Measurements from ENCODE around the gene KIAA1143.

DNA sequence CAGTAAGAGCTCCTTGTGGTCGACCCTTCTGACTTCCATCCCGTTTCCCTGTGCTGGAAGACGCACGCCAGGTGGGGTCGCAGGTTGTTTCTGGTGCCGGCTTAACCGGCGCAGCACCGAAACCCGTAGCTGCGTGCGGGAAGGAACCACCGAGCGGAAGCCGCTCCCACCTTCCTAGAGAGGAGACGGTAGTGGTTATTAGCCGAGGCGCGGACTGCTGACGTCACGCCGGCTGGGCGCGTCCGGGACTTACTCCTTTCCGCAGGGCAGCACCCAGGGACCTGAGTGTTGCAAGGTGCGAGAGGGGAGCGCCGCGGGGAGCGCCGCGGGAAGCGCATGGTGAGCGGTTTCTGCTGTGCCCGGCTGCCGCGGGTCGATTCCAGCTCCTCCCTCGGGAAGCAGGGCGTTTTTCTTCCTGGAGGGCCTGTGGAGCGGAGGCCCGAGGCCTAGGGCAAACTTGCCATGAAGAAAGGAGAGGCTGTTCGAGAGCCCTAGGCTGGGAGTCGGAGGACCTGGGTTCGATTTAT, 32.0 kb downstream of the KIAA1143 start, which contains the start of gene ZNF501:
- TF ChIP-seq, protein P1, sequence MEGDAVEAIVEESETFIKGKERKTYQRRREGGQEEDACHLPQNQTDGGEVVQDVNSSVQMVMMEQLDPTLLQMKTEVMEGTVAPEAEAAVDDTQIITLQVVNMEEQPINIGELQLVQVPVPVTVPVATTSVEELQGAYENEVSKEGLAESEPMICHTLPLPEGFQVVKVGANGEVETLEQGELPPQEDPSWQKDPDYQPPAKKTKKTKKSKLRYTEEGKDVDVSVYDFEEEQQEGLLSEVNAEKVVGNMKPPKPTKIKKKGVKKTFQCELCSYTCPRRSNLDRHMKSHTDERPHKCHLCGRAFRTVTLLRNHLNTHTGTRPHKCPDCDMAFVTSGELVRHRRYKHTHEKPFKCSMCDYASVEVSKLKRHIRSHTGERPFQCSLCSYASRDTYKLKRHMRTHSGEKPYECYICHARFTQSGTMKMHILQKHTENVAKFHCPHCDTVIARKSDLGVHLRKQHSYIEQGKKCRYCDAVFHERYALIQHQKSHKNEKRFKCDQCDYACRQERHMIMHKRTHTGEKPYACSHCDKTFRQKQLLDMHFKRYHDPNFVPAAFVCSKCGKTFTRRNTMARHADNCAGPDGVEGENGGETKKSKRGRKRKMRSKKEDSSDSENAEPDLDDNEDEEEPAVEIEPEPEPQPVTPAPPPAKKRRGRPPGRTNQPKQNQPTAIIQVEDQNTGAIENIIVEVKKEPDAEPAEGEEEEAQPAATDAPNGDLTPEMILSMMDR (IDR thresholded peaks at IDR 0.05; ENCODE audit: insufficient read depth, low read length, poor library complexity, severe bottlenecking) = no peak
- TF ChIP-seq EZH2phosphoT487 (conservative IDR thresholded peaks at IDR 0.05; ENCODE audit: low read length) = no peak
